OCI-LY7 (cell line): ENCODE measurements around the gene LHFPL2.

Experiments
- CTCF ChIP-seq: fragments of 200-600 bp; sonication (generic); conservative IDR thresholded peaks from 2 replicates; pipeline ENCODE4 v1.5.1; 2014; ENCODE audit warnings: mild to moderate bottlenecking, antibody characterized with exemption, low read length, moderate library complexity, mixed read lengths
- EZH2phosphoT487 ChIP-seq: fragments of 200-600 bp; sonication (generic); IDR thresholded peaks from 2 replicates; pipeline ENCODE4 v1.6.1; 2018; ENCODE audit warnings: low read depth, borderline replicate concordance, mild to moderate bottlenecking, mixed run types, antibody characterized with exemption, low read length, moderate library complexity, mixed read lengths

GRCh38 chr5:78600687-78601414 is 47.7 kb downstream of the LHFPL2 start:
- no peak for TF ChIP-seq CTCF
- TF ChIP-seq EZH2phosphoT487: no peak
